Testis (tissue), 2 donors: ENCODE data around the gene BSPH1.

Experiments used
- POLR2A ChIP-seq: fragments of 450-650 bp; IDR thresholded peaks from one replicate; pipeline ENCODE4 v1.6.1; 2017; ENCODE audit warnings: antibody characterized with exemption, mild to moderate bottlenecking, moderate library complexity
- TF ChIP-seq, protein P1 (sequence below), 3 experiments: fragments of 450-650 bp in 2 of 3; fragments of 200-600 bp in 1 of 3; sonication (generic) in 1 of 3; IDR thresholded peaks; one replicate each; pipeline ENCODE4 v1.5.1; 2016 to 2019; ENCODE audit warnings: antibody characterized with exemption in 3 of 3, mild to moderate bottlenecking in 2 of 3, moderate library complexity in 1 of 3

DNA sequence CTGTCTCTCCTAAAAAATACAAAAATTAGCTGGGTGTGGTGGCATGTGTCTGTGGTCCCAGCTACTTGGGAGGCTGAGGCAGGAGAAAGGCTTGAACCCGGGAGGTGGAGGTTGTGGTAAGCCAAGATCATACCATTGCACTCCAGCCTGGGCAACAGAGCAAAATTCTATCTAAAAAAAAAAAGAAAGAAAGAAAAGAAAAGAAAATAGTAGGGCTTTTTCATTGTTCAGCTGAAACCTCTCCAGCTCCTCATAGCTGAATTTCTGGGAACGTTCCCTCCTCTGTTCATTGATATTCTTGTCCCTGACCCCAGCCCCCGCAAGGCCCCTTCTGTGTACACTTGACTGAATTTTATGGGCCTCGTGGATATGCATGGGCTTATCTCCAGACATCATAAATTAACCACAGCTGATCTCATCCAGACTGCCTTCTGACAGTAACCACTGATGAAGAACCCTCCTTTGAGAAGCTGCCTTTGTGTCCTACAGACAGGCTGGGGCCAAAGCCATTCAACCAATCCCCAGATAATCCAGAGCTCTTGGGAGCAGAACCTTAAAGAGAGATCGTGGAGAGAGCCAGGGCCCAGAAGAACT, 2.3 kb upstream of the BSPH1 start, which contains the start of gene ELSPBP1:
- TF ChIP-seq, protein P1, sequence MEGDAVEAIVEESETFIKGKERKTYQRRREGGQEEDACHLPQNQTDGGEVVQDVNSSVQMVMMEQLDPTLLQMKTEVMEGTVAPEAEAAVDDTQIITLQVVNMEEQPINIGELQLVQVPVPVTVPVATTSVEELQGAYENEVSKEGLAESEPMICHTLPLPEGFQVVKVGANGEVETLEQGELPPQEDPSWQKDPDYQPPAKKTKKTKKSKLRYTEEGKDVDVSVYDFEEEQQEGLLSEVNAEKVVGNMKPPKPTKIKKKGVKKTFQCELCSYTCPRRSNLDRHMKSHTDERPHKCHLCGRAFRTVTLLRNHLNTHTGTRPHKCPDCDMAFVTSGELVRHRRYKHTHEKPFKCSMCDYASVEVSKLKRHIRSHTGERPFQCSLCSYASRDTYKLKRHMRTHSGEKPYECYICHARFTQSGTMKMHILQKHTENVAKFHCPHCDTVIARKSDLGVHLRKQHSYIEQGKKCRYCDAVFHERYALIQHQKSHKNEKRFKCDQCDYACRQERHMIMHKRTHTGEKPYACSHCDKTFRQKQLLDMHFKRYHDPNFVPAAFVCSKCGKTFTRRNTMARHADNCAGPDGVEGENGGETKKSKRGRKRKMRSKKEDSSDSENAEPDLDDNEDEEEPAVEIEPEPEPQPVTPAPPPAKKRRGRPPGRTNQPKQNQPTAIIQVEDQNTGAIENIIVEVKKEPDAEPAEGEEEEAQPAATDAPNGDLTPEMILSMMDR (IDR thresholded peaks at IDR 0.05), result no peak
- TF ChIP-seq POLR2A, result no peak
